K562 treated with DMSO at 1 percent for 24 hours (cell line): ENCODE data around the gene DDX50. TPM values are rescaled to one million over a fixed set of nuclear protein-coding genes. Genes with fewer than 3 reads are reported as not detected.

Experiments
- total RNA-seq: library from RNA; unstranded; fragments of 300-600 nt; gene quantifications from 2 replicates; pipeline ENCODE4 v1.2.3, GENCODE V29; 2022; ENCODE audit warnings: low read depth; ENCODE audit not compliant: insufficient read depth

DDX50 gene
- 33.7 and 36.0 TPM in 2 replicates for total RNA-seq

GRCh38 chr10:68901105-68901927 is at the start of gene DDX50:
Gene DDX50 (plus strand): TSS chr10:68901315. CDS start chr10:68901385, 70 bp downstream.

GRCh38 chr10:68955832-68956532 is 54.9 kb downstream of the DDX50 start, which contains the start of gene DDX21:
Gene DDX21 (plus strand): TSS chr10:68956170. CDS start chr10:68956226, 56 bp downstream.

GRCh38 chr10:68988530-68989316 is 87.6 kb downstream of the DDX50 start, which contains the start of gene KIFBP:
Gene KIFBP (plus strand): TSS chr10:68988803. CDS start chr10:68988833, 30 bp downstream.

Other genes starting within 250 kb of the DDX50 start
- gene CCAR1, start 180.1 kb upstream of the DDX50 start, total RNA-seq = 33.4 and 34.0 TPM in 2 replicates
- 4.3 and 7.2 TPM in 2 replicates for gene STOX1, start 73.8 kb upstream of the DDX50 start, total RNA-seq
- gene DDX21, start 54.9 kb downstream of the DDX50 start, total RNA-seq = 47.5 and 51.7 TPM in 2 replicates
- gene KIFBP, start 87.5 kb downstream of the DDX50 start, total RNA-seq = 25.7 and 30.8 TPM in 2 replicates
- gene SRGN, start 186.8 kb downstream of the DDX50 start, total RNA-seq = 130 and 143 TPM in 2 replicates
- 36.8 and 45.0 TPM in 2 replicates for gene VPS26A, start 222.9 kb downstream of the DDX50 start, total RNA-seq